ENCODE results near the gene ARHGAP26. TPM values are rescaled to one million over a fixed set of nuclear protein-coding genes. Genes with fewer than 3 reads are reported as not detected.

ARHGAP26 gene
- total RNA-seq, 4 donors from 2014 or later: 61.0 to 76.7 (median 61.2) TPM

GRCh38 chr5:143004361-143005145 is 234.4 kb downstream of the ARHGAP26 start:
- Histone ChIP-seq H3K9me3 (no peaks in the 10 kb centered on the region), H3K36me3 (no peaks in the 10 kb centered on the region), H3K4me3 (no peak overlapping the region), H3K27me3 (no peaks in the 10 kb centered on the region), H3K27ac (no peak overlapping the region), H3K4me1 (peaks cover 2 to 42% (median 10%) of the 10 kb centered on the region in 4 donors)
- DNase-seq: no peak
- intact Hi-C loops (cut with DNase I; ENCODE audit: low total_unique reads) (no loop called here), in situ Hi-C loops (cut with MboI; ENCODE audit: low pct_ligation_motif_present in 1 of 4, low pct_unique_long_range_greater_than_20kb in 1 of 4, low sequenced_read_pairs in 3 of 4) (loop anchor here in 1 of 4 donors (25.0 kb wide), 2 partner anchors 408 to 808 kb away; partner anchors contain the start of genes HMHB1 and NR3C1)
- no peak for TF ChIP-seq EP300 (IDR thresholded peaks at IDR 0.05; ENCODE audit: low read depth)
- no peak for TF ChIP-seq CTCF (IDR thresholded peaks at IDR 0.05)
- 64 to 86% methylated on average over 1 to 4 of the region's 4 CpGs for WGBS, 2 donors (ENCODE audit: low coverage in 1 of 2)

GRCh38 chr5:143006501-143006900 is 236.3 kb downstream of the ARHGAP26 start:
- intact Hi-C loops (cut with DNase I; ENCODE audit: low total_unique reads) (no loop called here), in situ Hi-C loops (cut with MboI; ENCODE audit: low pct_ligation_motif_present in 1 of 4, low pct_unique_long_range_greater_than_20kb in 1 of 4, low sequenced_read_pairs in 3 of 4) (loop anchor here in 1 of 4 donors (25.0 kb wide), 2 partner anchors 406 to 806 kb away; partner anchors contain the start of genes HMHB1 and NR3C1)
- H3K27me3 ChIP-seq: no peaks in the 10 kb centered on the region
- H3K9me3 ChIP-seq: no peaks in the 10 kb centered on the region
- H3K4me1 ChIP-seq: peaks cover 2 to 41% (median 10%) of the 10 kb centered on the region in 4 donors
- no peak for DNase-seq
- H3K4me3 ChIP-seq: no peak overlapping the region
- TF ChIP-seq EP300 (IDR thresholded peaks at IDR 0.05; ENCODE audit: low read depth) (no peak), CTCF (IDR thresholded peaks at IDR 0.05) (no peak), POLR2A (IDR thresholded peaks at IDR 0.05) (no peak), POLR2AphosphoS5 (IDR thresholded peaks at IDR 0.05) (no peak)
- no peaks in the 10 kb centered on the region for H3K36me3 ChIP-seq
- peak overlapping the region in 1 of 4 donors; percentile 5 for H3K27ac ChIP-seq

DNA sequence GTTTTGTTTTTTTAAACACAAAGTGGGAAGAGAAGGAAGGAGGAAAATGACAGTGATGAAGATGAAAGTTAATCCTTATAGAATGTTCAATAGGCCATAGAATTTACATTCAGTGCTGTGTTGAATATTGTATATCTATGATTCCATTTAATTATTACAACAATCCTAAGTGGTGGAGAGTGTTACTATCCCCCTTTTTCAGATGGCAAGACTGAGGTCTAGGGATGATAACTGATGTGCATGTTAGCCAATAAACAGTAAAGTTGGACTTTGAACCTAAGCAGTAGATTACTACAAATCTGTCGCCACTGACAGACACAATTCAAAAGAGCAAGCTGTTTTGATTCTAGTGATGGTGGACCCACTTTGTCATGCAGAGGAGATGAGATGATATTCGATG is 237.9 kb downstream of the ARHGAP26 start:
- H3K36me3 ChIP-seq: no peaks in the 10 kb centered on the region
- TF ChIP-seq POLR2A (IDR thresholded peaks at IDR 0.05): no peak
- no peak for TF ChIP-seq EP300 (IDR thresholded peaks at IDR 0.05; ENCODE audit: low read depth)
- TF ChIP-seq POLR2AphosphoS5 (IDR thresholded peaks at IDR 0.05): no peak
- TF ChIP-seq CTCF (IDR thresholded peaks at IDR 0.05): no peak
- in situ Hi-C loops (cut with MboI; ENCODE audit: low pct_ligation_motif_present in 1 of 4, low pct_unique_long_range_greater_than_20kb in 1 of 4, low sequenced_read_pairs in 3 of 4): loop anchor here in 1 of 4 donors (25.0 kb wide), 2 partner anchors 404 to 804 kb away; partner anchors contain the start of genes HMHB1 and NR3C1
- no peak for DNase-seq
- intact Hi-C loops (cut with DNase I; ENCODE audit: low total_unique reads): no loop called here
- WGBS, 2 donors (ENCODE audit: low coverage in 1 of 2): 82 to 86% methylated on average over 1 to 2 of the region's 2 CpGs
- H3K9me3 ChIP-seq: no peaks in the 10 kb centered on the region
- no peaks in the 10 kb centered on the region for H3K27me3 ChIP-seq
- no peak overlapping the region for H3K4me3 ChIP-seq
- H3K4me1 ChIP-seq: peaks cover 0 to 26% (median 2%) of the 10 kb centered on the region in 4 donors
- no peak overlapping the region for H3K27ac ChIP-seq

- no peaks in the 10 kb centered on the region for H3K27me3 ChIP-seq
- DNase-seq: peak; percentile 46
- H3K36me3 ChIP-seq: no peaks in the 10 kb centered on the region
- H3K27ac ChIP-seq: peak overlapping the region in 1 of 4 donors; percentile 12
- WGBS, 2 donors (ENCODE audit: low coverage in 1 of 2): 57 to 82% methylated on average over 10 of the region's 10 CpGs
- TF ChIP-seq POLR2AphosphoS5 (IDR thresholded peaks at IDR 0.05): no peak
- no peak for TF ChIP-seq EP300 (IDR thresholded peaks at IDR 0.05; ENCODE audit: low read depth)
- TF ChIP-seq CTCF (IDR thresholded peaks at IDR 0.05): no peak
- no peak for TF ChIP-seq POLR2A (IDR thresholded peaks at IDR 0.05)
- H3K4me1 ChIP-seq: peaks cover 0 to 21% (median 1%) of the 10 kb centered on the region in 4 donors
- H3K4me3 ChIP-seq: no peak overlapping the region
- no peaks in the 10 kb centered on the region for H3K9me3 ChIP-seq
- in situ Hi-C loops (cut with MboI; ENCODE audit: low pct_ligation_motif_present in 1 of 4, low pct_unique_long_range_greater_than_20kb in 1 of 4, low sequenced_read_pairs in 3 of 4): loop anchor here in 1 of 4 donors (25.0 kb wide), 2 partner anchors 403 to 803 kb away; partner anchors contain the start of genes HMHB1 and NR3C1
- intact Hi-C loops (cut with DNase I; ENCODE audit: low total_unique reads): no loop called here
Measured at GRCh38 chr5:143008809-143009521, 238.8 kb downstream of the ARHGAP26 start.
